ENCODE results near the gene NCKAP5.

NCKAP5 gene

DNA sequence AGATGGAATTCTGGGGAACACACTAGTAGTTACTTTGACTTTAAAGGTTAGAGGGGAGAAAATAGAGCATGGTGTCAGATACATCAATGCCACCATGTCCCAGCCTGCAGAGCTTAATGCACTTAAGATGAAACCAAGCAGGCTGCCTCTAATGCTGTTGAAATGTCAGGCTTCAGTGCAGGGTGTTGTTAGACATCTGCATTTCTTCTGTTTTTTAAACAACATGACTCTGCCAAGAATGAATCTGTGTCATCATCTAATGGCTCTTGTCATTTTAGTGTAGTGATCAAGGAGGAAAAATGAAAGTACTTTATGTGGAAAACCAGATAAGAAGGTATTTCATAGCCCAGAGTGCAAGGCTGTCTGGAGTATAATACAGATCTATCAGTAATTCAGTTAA is 928.1 kb downstream of the NCKAP5 start:
- no peak for DNase-seq

DNA sequence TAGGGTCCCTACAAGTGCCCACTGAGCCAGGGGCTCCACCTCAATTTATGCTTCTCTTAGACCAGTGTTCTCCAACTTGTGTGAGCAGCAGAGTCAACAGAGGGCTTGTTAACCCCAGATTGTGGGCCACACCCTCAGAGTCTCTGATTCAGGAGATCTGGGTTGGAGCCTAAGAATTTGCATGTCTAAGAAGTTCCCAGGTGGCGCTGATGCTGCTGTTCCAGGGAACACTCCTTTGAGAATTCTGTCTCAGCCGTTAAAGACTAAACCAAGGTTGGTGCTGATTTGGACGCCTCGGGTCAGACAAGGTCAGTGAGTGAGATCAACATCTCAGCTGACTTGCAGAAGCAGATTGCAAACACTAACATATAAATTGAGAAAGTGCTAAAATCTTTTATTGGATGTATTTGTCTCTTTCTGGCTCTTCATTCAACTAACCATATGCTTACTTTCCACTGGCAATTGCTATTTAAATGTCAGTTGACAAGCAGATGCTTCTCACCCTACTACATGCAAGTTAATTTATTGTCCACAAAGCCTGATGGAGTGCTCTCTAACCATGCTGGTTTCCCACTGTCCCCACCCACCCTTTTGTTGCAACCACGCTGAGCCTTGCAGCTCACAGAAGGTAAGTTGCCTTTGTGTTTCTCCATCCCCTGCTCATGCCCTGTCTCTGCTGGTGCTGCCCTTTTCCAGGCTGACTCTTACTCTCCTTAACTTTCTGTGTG is 929.8 kb downstream of the NCKAP5 start:
- DNase-seq, result no peak

DNA sequence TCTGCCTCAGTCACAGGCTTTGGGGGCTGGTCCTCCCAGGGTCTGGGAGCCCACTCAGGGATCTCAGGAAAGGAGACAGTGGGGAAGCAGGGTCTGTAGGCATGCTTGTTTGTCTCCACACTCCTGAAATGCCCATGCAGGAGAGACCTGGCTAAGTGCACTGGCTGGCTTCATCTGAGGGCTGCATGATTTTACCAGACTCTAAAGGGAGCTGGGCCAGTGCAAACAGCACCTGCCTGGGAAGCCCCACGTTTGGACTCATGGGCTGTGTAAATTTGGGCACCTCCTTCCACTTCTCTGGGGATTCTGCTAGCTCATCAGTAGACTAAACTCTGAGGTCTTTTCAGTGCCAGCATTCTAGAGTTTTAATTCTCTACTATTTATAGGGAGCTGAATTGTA is 931.9 kb downstream of the NCKAP5 start:
- no peak for DNase-seq

DNA sequence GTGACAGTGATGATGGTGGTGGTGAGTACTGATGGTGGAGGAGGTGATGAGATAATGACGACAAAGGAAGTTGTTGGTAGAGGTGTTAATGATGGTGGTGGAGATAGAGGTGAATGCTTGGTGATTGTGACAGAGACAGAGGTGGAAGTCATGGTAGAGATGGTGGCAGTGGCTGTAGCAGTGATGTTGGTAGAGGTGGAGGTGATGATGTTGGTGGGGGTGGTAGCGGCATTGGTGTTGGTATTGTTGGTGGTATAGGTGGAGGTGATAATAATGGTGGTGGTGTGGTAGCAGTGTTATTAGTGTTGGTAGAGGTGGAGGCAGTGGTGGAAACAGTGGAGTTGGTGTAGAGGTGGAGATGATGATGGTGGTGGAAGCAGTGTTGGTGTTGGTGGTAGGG is 934.6 kb downstream of the NCKAP5 start:
- DNase-seq, result no peak

DNA sequence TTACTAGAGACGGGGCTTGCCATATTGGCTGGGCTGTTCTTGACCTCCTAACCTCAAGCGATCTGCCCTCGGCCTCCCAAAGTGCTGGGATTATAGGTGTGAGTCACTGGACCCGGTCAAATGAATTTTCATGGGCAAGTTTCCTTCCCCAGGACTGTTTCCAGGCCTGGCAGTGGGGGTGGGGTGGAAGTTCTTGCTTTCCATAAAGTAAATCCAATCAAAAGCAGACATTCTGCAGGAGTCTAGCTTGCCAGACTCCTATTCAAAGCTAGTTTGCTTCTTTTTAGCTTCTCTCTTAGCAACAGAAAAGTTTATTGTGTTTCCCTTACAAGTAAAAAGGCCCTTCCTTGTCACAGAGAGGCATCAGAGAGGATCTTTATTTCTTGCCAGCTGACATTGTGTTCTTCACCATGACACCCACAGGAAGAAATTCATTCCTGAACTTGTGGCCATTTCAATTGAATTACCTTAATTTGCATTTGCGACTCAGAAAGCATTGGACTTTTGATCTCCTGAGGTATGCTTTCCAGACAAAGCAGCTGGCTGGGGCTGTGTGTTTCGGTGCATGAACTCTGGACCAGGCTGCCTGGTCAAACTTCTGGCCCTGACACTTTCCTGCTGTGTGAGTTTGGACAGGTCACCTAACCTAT is 936.1 kb downstream of the NCKAP5 start:
- no peak for DNase-seq

DNA sequence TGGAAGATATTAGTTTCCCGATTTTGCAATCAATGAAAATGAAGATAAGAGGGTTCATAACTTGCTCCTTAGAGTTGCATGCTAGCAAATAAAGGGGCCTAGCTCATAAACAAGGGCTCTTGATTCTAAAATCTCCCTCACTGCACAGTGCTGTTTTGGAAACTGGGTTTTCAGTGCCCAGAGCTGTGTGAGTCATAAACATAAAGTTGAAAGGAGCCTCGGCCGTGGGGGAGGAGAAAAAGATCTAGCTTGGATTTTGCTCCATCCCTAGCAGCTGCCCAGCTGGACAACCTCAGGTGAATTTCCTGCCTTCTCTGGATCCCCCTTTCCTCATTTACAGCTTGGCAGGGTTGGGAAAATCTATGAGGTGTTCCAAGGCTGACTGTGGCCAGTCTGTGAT is 940.7 kb downstream of the NCKAP5 start:
- no peak for DNase-seq

DNA sequence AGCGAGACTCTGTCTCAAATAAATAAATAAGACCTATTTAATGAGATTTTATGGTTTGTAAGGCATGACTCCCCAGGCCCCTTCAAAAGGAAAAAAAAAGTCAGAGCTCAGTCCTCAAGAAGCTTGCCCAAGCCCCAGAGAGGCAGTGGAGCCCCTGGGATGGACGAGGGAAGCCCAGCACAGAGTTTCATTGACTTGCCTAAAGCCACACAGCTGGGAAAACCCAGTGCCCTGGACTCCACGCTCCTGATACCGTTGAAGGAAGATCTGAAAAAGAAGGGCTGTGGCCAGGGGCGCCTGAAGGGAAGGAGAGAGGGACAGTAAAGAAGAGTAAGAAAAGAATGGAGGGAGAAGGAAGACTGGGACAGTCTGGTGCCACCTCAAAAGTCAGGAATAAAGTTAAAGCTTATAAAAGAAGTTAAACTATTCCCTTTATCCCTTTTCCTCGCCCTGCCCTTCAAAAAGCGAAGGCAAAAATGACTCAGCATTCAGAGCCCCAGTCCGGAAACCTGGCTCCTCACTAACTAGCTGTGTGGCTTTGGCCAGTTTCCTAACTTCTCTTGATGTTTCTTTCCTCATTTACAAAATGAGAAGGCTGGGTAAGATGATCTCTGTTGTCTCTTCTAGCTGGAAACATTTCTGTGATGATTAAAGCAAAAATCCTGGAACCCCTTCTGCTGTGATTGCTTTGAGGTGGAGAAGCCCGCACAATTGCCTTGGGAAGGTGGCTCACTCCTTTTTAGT is 945.0 kb downstream of the NCKAP5 start:
- DNase-seq, result no peak
